Muscle of back (tissue), 11 donors: ENCODE measurements around the gene NMB. TPM values are rescaled to one million over a fixed set of nuclear protein-coding genes. Genes with fewer than 3 reads are reported as not detected.
"Not testable (repeated sequence)": the region's sequence is repeated elsewhere in the genome, so short reads cannot be mapped to it uniquely, and the experiment has no call there.

Experiments
- DNase-seq, 3 donors: peaks; one replicate each; pipeline versions ENCODE4 v3.0.0 to v3.0.0-alpha.2; 2013
- polyA plus RNA-seq, 10 donors: library from polyadenylated mRNA; unstranded; fragments of 120-200 nt; gene quantifications; one replicate each; pipeline ENCODE4 v1.2.1, GENCODE V29; 2013; ENCODE audit not compliant: insufficient read length in 10 of 10

The NMB gene
- polyA plus RNA-seq, 10 donors: 0.93 to 2.4 (median 1.5) TPM

GRCh38 chr15:84656972-84657371, 1.0 kb downstream of the NMB start:
- DNase-seq: no peak

- peak; percentile 75 to 85 (median 75) for DNase-seq
Observed at GRCh38 chr15:84654689-84655453, 3.1 kb downstream of the NMB start.

- peak; percentile 95 to 99 (median 99) for DNase-seq
Observed at GRCh38 chr15:84653910-84654688, 3.9 kb downstream of the NMB start, which contains the start of gene WDR73. Gene WDR73 (minus strand): TSS chr15:84654283. CDS start chr15:84654274, 9 bp downstream.

- DNase-seq: no peak
Observed at GRCh38 chr15:84653584-84653909, 4.5 kb downstream of the NMB start.

GRCh38 chr15:84649706-84650105, 8.3 kb downstream of the NMB start:
- DNase-seq: no peak

- no peak for DNase-seq
Observed at GRCh38 chr15:84648539-84648938, 9.5 kb downstream of the NMB start.

GRCh38 chr15:84647726-84648125, 10.3 kb downstream of the NMB start:
- no peak for DNase-seq

GRCh38 chr15:84645997-84646396, 12.0 kb downstream of the NMB start:
- no peak for DNase-seq

GRCh38 chr15:84645496-84645895, 12.5 kb downstream of the NMB start:
- no peak for DNase-seq

GRCh38 chr15:84643838-84644237, 14.2 kb downstream of the NMB start:
- DNase-seq: no peak

GRCh38 chr15:84642640-84643039, 15.4 kb downstream of the NMB start:
- DNase-seq: not testable (repeated sequence)

GRCh38 chr15:84641871-84642270, 16.1 kb downstream of the NMB start:
- DNase-seq: not testable (repeated sequence)

- DNase-seq: no peak
Observed at GRCh38 chr15:84638103-84638502, 19.9 kb downstream of the NMB start.

GRCh38 chr15:84634228-84634837, 23.7 kb downstream of the NMB start:
- no peak for DNase-seq

- peak; percentile 60 to 95 (median 84) for DNase-seq
Observed at GRCh38 chr15:84633311-84634227, 24.4 kb downstream of the NMB start.

GRCh38 chr15:84631706-84632272, 26.2 kb downstream of the NMB start:
- no peak for DNase-seq

- no peak for DNase-seq
Observed at GRCh38 chr15:84629033-84629432, 29.0 kb downstream of the NMB start.

- no peak for DNase-seq
Observed at GRCh38 chr15:84625123-84625522, 32.9 kb downstream of the NMB start.

- no peak for DNase-seq
Observed at GRCh38 chr15:84624359-84624758, 33.6 kb downstream of the NMB start.

- no peak for DNase-seq
Observed at GRCh38 chr15:84621358-84621979, 36.5 kb downstream of the NMB start.

GRCh38 chr15:84620626-84621025, 37.4 kb downstream of the NMB start:
- no peak for DNase-seq
